ENCODE measurements around the gene RTL5.

- TF ChIP-seq CTCF (conservative IDR thresholded peaks at IDR 0.05 in 1 of 2, IDR thresholded peaks at IDR 0.05 in 1 of 2; ENCODE audit: low read depth in 1 of 2, low read length in 2 of 2) (no peak), EZH2 (IDR thresholded peaks at IDR 0.05; ENCODE audit: low read length, missing control alignments) (no peak)
Observed at GRCh38 chrX:72142094-72142793, 10.5 kb upstream of the RTL5 start.
